Measurements from ENCODE around the gene CMTM3. TPM values are rescaled to one million over a fixed set of nuclear protein-coding genes. Genes with fewer than 3 reads are reported as not detected.

Gene CMTM3
- total RNA-seq, 1 experiment from 2014 or later = 39.2 TPM

DNA sequence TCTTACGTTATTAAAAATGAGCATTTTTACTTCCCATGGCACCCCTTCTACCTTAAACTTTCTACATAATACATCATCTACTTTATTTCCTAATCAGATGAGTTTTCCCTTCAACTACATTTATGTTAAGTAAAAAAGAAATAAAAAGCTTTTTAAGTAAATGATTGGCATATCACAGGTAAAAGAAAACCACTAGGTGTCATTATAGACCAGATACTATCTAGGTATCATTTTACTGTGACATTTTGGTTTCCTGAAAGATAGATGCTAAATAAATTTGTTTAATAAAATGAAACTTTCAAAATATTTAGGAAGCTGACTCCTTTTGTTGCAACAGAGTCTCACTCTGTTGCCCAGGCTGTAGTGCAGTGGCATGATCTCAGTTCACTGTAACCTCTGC, 42.1 kb upstream of the CMTM3 start:
- no peak overlapping the region for H2BK5ac ChIP-seq (ENCODE audit: insufficient read length, low read length)
- H2BK20ac ChIP-seq (ENCODE audit: low read depth, low read length, poor library complexity, severe bottlenecking) = no peak overlapping the region
- Mint-ChIP-seq H3K4me3 (no peak overlapping the region), H3K4me1 (no peaks in the 10 kb centered on the region), H3K9me3 (no peaks in the 10 kb centered on the region), H3K36me3 (ENCODE audit: insufficient read depth in 1 of 3, low read depth in 3 of 3) (peaks cover 3 to 22% (median 22%) of the 10 kb centered on the region in 3 experiments; a peak in 5 of 7 replicates), H3K27me3 (ENCODE audit: low read depth) (no peaks in the 10 kb centered on the region), H3K27ac (no peak overlapping the region)
- no peak overlapping the region for H2BK120ac ChIP-seq (ENCODE audit: low read depth, low read length, poor library complexity, severe bottlenecking)
- H2AFZ ChIP-seq (ENCODE audit: low read length) = no peak overlapping the region
- H3K14ac ChIP-seq (ENCODE audit: insufficient read depth, low read length) = no peak overlapping the region
- no CpG with 5 or more reads among the region's 1 CpG for WGBS (ENCODE audit: extremely low coverage, insufficient read length, low lambda C conversion rate)
- H3K4me2 ChIP-seq (ENCODE audit: insufficient read depth, insufficient read length, low read length) = no peak overlapping the region
- no peaks in the 10 kb centered on the region for H3K23me2 ChIP-seq (ENCODE audit: insufficient read length, low read depth, low read length, poor library complexity, severe bottlenecking)
- no peak overlapping the region for H4K5ac ChIP-seq (ENCODE audit: insufficient read length, low read depth, low read length)
- H2BK12ac ChIP-seq (ENCODE audit: insufficient read length, low read depth, low read length) = no peak overlapping the region
- H4K20me1 ChIP-seq (ENCODE audit: control insufficient read depth, insufficient read depth, insufficient read length) = peaks cover 3% of the 10 kb centered on the region
- H4K8ac ChIP-seq (replicated peaks; ENCODE audit: insufficient read length, low read depth, low read length) = no peak overlapping the region
- H3K23ac ChIP-seq (ENCODE audit: insufficient read length, low read depth, low read length) = no peak overlapping the region
- H2AK5ac ChIP-seq (ENCODE audit: insufficient read length, low read length) = no peak overlapping the region
- H3T11ph ChIP-seq (ENCODE audit: low read length) = no peak overlapping the region
- no peaks in the 10 kb centered on the region for H3K79me1 ChIP-seq (ENCODE audit: insufficient read depth, low read depth, low read length, poor library complexity, severe bottlenecking)
- H3K9ac ChIP-seq (ENCODE audit: extremely low read depth, insufficient read length, low read length) = no peak overlapping the region
- no peak overlapping the region for H3K4ac ChIP-seq (ENCODE audit: low read depth, low read length)
- no peak overlapping the region for H2BK15ac ChIP-seq (ENCODE audit: low read depth, low read length)
- H3K27ac ChIP-seq (ENCODE audit: insufficient read length, low read depth, low read length) = no peak overlapping the region
- no peaks in the 10 kb centered on the region for H3K9me3 ChIP-seq (ENCODE audit: control insufficient read depth, low read depth, low read length)
- H3K27me3 ChIP-seq (ENCODE audit: insufficient read depth, low read length) = no peaks in the 10 kb centered on the region
- no peaks in the 10 kb centered on the region for H3K79me2 ChIP-seq (ENCODE audit: insufficient read depth, low read length)
- H3K4me1 ChIP-seq (ENCODE audit: insufficient read depth, low read length) = no peaks in the 10 kb centered on the region
- H3K56ac ChIP-seq (ENCODE audit: insufficient read length, low read depth, low read length) = no peak overlapping the region
- no peak for DNase-seq
- H3K18ac ChIP-seq (ENCODE audit: insufficient read length, low read depth, low read length) = no peak overlapping the region
- H4K91ac ChIP-seq (ENCODE audit: insufficient read length, low read depth, low read length) = no peak overlapping the region
- TF ChIP-seq, protein P1, sequence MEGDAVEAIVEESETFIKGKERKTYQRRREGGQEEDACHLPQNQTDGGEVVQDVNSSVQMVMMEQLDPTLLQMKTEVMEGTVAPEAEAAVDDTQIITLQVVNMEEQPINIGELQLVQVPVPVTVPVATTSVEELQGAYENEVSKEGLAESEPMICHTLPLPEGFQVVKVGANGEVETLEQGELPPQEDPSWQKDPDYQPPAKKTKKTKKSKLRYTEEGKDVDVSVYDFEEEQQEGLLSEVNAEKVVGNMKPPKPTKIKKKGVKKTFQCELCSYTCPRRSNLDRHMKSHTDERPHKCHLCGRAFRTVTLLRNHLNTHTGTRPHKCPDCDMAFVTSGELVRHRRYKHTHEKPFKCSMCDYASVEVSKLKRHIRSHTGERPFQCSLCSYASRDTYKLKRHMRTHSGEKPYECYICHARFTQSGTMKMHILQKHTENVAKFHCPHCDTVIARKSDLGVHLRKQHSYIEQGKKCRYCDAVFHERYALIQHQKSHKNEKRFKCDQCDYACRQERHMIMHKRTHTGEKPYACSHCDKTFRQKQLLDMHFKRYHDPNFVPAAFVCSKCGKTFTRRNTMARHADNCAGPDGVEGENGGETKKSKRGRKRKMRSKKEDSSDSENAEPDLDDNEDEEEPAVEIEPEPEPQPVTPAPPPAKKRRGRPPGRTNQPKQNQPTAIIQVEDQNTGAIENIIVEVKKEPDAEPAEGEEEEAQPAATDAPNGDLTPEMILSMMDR (conservative IDR thresholded peaks at IDR 0.05) = 0 out of 3 replicates have a peak, but pooled peaks have one; percentile 19
